ENCODE measurements around the gene AKAP8L.
"Not testable (repeated sequence)": the region's sequence is repeated elsewhere in the genome, so short reads cannot be mapped to it uniquely, and the experiment has no call there.

AKAP8L gene

GRCh38 chr19:15368051-15368632 lies 50.6 kb downstream of the AKAP8L start:
- TF ChIP-seq POLR2A (IDR thresholded peaks at IDR 0.05; ENCODE audit: low read depth, low read length) = no peak
- DNase-seq (ENCODE audit: insufficient read length, low spot score) (no peak), FAIRE-seq (no peak)

- DNase-seq (ENCODE audit: insufficient read length, low spot score) (no peak), FAIRE-seq (no peak)
- TF ChIP-seq POLR2A (IDR thresholded peaks at IDR 0.05; ENCODE audit: low read depth, low read length) = no peak
Measured at GRCh38 chr19:15367439-15367838, 51.3 kb downstream of the AKAP8L start.

GRCh38 chr19:15365264-15365663 lies 53.5 kb downstream of the AKAP8L start:
- no peak for FAIRE-seq
- no peak for TF ChIP-seq POLR2A (IDR thresholded peaks at IDR 0.05; ENCODE audit: low read depth, low read length)
- DNase-seq (ENCODE audit: insufficient read length, low spot score) = no peak

GRCh38 chr19:15363791-15364190 lies 55.0 kb downstream of the AKAP8L start:
- not testable (repeated sequence) for DNase-seq (ENCODE audit: insufficient read length, low spot score); FAIRE-seq

GRCh38 chr19:15363048-15363447 lies 55.7 kb downstream of the AKAP8L start:
- DNase-seq (ENCODE audit: insufficient read length, low spot score) = not testable (repeated sequence)

GRCh38 chr19:15360015-15360414 lies 58.8 kb downstream of the AKAP8L start:
- DNase-seq (ENCODE audit: insufficient read length, low spot score); FAIRE-seq: not testable (repeated sequence)

More at GRCh38 chr19:15363048-15363447, 55.7 kb downstream of the AKAP8L start:
- FAIRE-seq = not testable (repeated sequence)

- FAIRE-seq = no peak
- no peak for TF ChIP-seq POLR2A (IDR thresholded peaks at IDR 0.05; ENCODE audit: low read depth, low read length)
- no peak for DNase-seq (ENCODE audit: insufficient read length, low spot score)
Measured at GRCh38 chr19:15358918-15359317, 59.9 kb downstream of the AKAP8L start.

GRCh38 chr19:15357906-15358305 lies 60.9 kb downstream of the AKAP8L start:
- FAIRE-seq (no peak), DNase-seq (ENCODE audit: insufficient read length, low spot score) (no peak)
- no peak for TF ChIP-seq POLR2A (IDR thresholded peaks at IDR 0.05; ENCODE audit: low read depth, low read length)

- DNase-seq (ENCODE audit: insufficient read length, low spot score) (no peak), FAIRE-seq (no peak)
- TF ChIP-seq POLR2A (IDR thresholded peaks at IDR 0.05; ENCODE audit: low read depth, low read length) = no peak
Measured at GRCh38 chr19:15354566-15355296, 64.1 kb downstream of the AKAP8L start.

- DNase-seq (ENCODE audit: insufficient read length, low spot score) (no peak), FAIRE-seq (no peak)
- TF ChIP-seq POLR2A (IDR thresholded peaks at IDR 0.05; ENCODE audit: low read depth, low read length) = no peak
Measured at GRCh38 chr19:15353908-15354307, 64.9 kb downstream of the AKAP8L start.

- DNase-seq (ENCODE audit: insufficient read length, low spot score); FAIRE-seq: not testable (repeated sequence)
Measured at GRCh38 chr19:15352535-15352934, 66.3 kb downstream of the AKAP8L start.

GRCh38 chr19:15341328-15341727 lies 77.5 kb downstream of the AKAP8L start:
- FAIRE-seq; DNase-seq (ENCODE audit: insufficient read length, low spot score): not testable (repeated sequence)

GRCh38 chr19:15340086-15340485 lies 78.7 kb downstream of the AKAP8L start:
- no peak for DNase-seq (ENCODE audit: insufficient read length, low spot score)
- no peak for FAIRE-seq
- TF ChIP-seq POLR2A (IDR thresholded peaks at IDR 0.05; ENCODE audit: low read depth, low read length) = no peak

GRCh38 chr19:15337202-15337601 lies 81.6 kb downstream of the AKAP8L start:
- FAIRE-seq (no peak), DNase-seq (ENCODE audit: insufficient read length, low spot score) (no peak)
- no peak for TF ChIP-seq POLR2A (IDR thresholded peaks at IDR 0.05; ENCODE audit: low read depth, low read length)

GRCh38 chr19:15335992-15336391 lies 82.8 kb downstream of the AKAP8L start:
- FAIRE-seq; DNase-seq (ENCODE audit: insufficient read length, low spot score): not testable (repeated sequence)
